TTC549 (cell line): ENCODE data around the gene TADA2B.

Experiments used
- FAIRE-seq: peaks from 2 replicates; lab custom pipeline; 2012; peaks lifted over from hg19 to GRCh38; lab: Jason Lieb, UNC

TADA2B gene

DNA sequence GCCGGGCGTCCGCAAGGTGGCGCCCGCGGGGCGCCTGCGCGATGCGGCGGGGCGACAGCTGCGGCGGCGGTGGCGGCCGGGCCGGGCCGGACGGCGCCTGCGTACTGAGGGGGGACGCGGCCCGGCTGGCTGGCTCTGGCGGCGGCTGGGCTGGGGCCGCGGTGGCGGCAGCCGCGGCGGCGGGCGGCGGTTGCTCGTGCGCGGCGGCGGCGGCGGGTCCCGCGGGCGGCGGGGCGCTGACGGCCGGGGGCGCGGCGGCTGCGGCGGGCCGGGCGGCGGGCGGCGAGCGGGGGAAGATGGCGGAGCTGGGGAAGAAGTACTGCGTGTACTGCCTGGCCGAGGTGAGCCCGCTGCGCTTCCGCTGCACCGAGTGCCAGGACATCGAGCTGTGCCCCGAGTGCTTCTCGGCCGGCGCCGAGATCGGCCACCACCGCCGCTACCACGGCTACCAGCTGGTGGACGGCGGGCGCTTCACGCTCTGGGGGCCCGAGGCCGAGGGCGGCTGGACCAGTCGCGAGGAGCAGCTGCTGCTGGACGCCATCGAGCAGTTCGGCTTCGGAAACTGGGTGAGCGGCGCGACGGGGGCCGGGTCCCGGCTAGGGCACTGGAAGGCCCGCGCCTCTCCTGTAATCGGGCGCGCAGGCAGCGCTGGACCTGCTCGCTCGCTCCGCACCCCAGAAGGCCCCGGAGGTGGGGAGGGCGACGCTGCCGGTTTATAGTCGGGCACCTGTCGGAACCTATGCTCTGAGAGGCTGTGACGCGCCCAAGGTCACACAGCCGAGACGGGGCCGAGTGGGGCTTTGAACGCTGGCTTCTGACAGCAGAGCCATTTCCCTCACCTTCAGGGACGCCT is at the start of gene TADA2B:
Gene TADA2B, plus strand, starts transcription at position 89 of the 853 bp plus-strand sequence. Its CDS starts 208 bp downstream, at position 297.
- no peak for FAIRE-seq

- FAIRE-seq: no peak
Measured at GRCh38 chr4:6996481-6996880, 46.7 kb upstream of the TADA2B start.

GRCh38 chr4:6999172-7000086 is 43.7 kb upstream of the TADA2B start:
- no peak for FAIRE-seq

DNA sequence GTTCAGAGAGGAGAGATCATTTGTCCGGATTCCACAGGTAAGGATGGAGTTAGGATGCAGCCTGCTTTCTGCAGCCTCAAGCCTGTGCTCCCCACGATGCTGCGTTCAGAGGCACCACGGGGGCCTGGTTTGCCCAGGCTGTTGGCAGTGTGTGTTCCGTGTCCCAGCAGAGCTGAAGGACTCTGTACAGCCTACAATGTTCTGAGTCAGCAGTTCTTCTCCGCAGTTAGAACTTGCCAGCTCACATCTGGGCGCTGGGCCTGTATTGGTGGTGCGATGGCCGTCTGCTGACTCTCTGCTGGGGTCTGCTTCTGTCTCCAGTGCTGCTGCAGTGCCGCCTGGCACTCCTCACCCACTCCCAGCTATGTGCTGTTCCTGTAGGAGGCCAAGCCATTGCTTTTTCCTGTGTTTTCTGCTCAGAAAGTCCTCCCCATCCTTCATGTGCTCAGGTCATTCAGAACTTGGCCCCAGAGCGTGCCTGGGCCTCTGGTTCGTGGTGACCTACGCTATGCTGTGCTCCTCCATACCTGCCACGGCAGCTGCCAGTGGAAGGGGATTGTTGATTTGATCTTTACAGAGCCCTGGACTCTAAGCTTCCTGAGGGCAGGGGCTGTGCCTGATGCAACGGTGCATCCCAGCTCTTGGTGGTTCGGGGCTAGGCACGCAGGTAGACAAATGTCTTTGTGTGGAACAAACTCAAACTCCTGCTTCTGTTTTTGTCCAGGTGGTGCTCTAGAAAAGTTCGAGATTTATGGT is 42.6 kb upstream of the TADA2B start:
- no peak for FAIRE-seq

- FAIRE-seq: no peak
Measured at GRCh38 chr4:7001271-7001670, 41.9 kb upstream of the TADA2B start.

DNA sequence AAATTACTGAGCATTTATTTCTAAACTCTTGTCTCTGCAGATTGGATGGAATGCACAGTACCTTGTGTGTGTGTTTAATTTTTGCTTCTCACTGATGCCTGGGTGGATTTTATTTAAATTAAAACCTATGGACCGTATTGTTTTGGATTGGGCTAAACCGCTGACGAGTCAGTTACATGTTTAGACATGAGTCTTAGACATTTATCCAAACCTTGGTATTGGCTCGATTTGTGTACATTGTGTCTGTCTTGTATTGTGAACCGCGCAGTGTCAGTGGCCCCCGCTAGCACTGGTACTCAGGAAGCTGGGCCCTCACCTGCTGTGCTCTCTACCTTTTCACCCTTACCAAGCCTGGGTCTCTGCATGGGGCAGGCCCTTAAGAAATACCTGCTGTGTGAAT is 40.8 kb upstream of the TADA2B start:
- FAIRE-seq: no peak

- no peak for FAIRE-seq
Measured at GRCh38 chr4:7003176-7003878, 39.8 kb upstream of the TADA2B start.

- no peak for FAIRE-seq
Measured at GRCh38 chr4:7003879-7004240, 39.3 kb upstream of the TADA2B start.

- no peak for FAIRE-seq
Measured at GRCh38 chr4:7004331-7004730, 38.8 kb upstream of the TADA2B start.

- no peak for FAIRE-seq
Measured at GRCh38 chr4:7005571-7005970, 37.6 kb upstream of the TADA2B start.

GRCh38 chr4:7006411-7006810 is 36.8 kb upstream of the TADA2B start:
- no peak for FAIRE-seq

- FAIRE-seq: no peak
Measured at GRCh38 chr4:7007142-7007907, 35.8 kb upstream of the TADA2B start.

DNA sequence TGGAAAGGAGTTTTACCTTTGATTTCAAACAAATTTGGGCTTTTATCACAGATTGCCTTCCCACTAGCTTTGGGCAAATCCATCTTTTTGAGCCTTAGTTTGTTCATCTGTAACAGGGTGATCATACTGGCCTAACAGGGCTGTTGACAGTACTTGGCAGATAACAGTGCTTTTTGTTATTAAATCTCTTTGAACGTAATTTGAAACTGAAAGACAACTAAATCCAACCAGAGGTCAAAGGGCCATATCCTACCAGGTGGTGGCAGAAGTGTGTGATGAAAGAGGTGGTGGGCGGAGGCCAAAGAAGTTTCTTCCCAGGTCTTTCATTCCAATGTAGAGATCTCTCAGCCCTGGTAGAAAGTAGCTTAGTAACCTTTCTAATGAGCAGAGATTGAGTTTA is 35.2 kb upstream of the TADA2B start:
- FAIRE-seq: no peak

- no peak for FAIRE-seq
Measured at GRCh38 chr4:7009564-7009963, 33.6 kb upstream of the TADA2B start.

GRCh38 chr4:7013175-7013574 is 30.0 kb upstream of the TADA2B start:
- FAIRE-seq: no peak

DNA sequence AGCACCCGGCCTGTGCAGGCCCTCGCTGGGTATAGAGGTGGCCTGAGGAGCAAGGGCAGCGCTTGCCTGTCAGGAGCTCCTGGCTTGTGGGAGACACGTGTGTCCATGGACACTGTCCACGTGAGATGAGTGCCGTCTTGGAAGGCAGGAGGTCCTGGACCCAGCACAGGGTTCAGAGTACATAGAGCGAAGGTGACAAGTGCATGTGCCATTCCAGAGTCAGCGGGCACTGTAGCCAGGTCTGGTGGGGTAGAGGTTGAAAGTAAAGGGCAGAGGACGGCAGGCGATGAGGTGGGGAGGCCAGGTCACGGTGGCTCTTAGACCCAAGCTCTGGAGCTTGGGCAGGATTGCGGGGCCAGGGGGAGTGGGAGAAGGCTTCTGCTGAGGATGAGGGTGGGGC is 28.4 kb upstream of the TADA2B start:
- FAIRE-seq: no peak

DNA sequence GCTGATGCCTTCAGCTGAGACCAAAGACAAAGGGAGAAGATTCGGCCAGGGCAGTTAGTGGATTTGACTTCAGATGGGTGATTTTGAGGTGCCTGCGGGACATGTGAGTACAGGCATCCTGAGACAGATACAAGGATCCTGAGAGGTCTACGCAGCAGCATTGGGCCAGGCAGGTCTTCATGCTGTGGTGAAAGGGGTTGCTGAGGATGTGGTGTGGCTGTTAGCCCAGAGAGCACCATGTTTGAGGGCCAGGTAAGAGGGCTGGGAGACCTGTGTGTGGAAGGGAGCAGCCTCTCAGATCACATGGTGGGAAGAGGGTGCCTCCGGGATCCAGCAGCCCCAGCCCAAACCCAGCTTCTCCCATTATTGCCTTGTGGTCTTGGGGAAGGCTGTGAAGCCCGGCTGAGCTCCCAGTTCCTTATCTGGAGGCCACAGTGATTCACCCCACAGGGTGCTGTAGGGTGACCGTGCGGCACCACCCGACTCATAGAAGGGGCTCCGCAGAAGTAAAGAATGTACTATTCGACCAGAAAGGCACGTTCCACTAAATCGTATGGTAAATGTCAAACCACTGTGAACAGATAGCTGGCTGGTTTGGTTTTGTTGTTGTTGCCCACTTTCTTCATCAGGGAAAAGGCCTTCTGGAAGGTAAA is 27.7 kb upstream of the TADA2B start:
- no peak for FAIRE-seq

GRCh38 chr4:7016086-7016485 is 27.1 kb upstream of the TADA2B start:
- no peak for FAIRE-seq

- no peak for FAIRE-seq
Measured at GRCh38 chr4:7016512-7016911, 26.7 kb upstream of the TADA2B start.

DNA sequence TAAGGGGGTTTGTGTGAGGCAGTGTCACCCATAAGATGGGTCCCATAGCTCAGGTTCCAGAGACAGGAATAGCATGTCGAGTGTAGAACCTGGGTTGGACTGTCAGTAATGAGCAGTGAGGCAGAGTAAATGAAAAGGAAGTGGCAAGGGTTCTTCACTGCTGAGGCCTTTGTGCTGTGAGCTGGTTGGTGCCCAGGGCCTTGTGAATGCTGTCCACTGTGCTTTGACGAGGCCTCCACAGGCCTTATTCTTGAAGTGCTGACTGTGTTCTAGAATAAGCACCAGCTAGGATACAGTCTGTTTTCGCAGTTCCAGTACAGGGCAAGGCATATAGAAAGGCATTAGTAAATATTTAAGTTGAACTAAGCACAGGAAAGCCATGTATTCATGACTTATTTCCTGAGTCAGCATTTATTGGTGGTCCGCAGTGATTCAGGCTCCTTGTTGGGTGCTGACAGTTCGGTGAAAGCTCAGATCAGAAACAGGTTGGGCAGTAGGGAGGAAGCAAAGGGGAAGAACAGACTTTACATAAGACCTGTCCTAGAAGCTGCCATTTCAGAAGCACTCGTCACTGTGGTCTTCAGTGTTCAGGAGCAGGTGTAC is 25.6 kb upstream of the TADA2B start:
- no peak for FAIRE-seq
